HT1080 (cell line): Measurements from ENCODE around the gene ALOXE3. TPM values are rescaled to one million over a fixed set of nuclear protein-coding genes. Genes with fewer than 3 reads are reported as not detected.

Experiments used
- DNase-seq: peaks from one replicate; pipeline ENCODE4 v3.0.0-alpha.2; 2015; ENCODE audit warnings: low read depth
- total RNA-seq: library from RNA; depleted of rRNA; stranded (reverse); fragments of >200 nt; shearing (Covaris generic); gene quantifications from 2 replicates; pipeline ENCODE4 v1.2.3, GENCODE V29; 2014

Gene ALOXE3
- total RNA-seq, 1 experiment from 2014 or later, result 1.0 TPM

- DNase-seq, result no peak
These were observed 24.7 kb upstream of the ALOXE3 start for GRCh38 chr17:8142887-8143580.

- no peak for DNase-seq
These were observed 24.0 kb upstream of the ALOXE3 start for GRCh38 chr17:8142158-8142886.

- no peak for DNase-seq
These were observed 23.4 kb upstream of the ALOXE3 start for GRCh38 chr17:8141741-8142140.

GRCh38 chr17:8141045-8141444 lies 22.7 kb upstream of the ALOXE3 start:
- no peak for DNase-seq

- no peak for DNase-seq
These were observed 22.0 kb upstream of the ALOXE3 start for GRCh38 chr17:8140065-8141029.

- peak; percentile 98 for DNase-seq
These were observed 20.5 kb upstream of the ALOXE3 start for GRCh38 chr17:8138672-8139371.

GRCh38 chr17:8138374-8138671 lies 20.0 kb upstream of the ALOXE3 start:
- DNase-seq, result no peak

GRCh38 chr17:8137645-8138373 lies 19.5 kb upstream of the ALOXE3 start:
- no peak for DNase-seq

GRCh38 chr17:8133941-8134340 lies 15.6 kb upstream of the ALOXE3 start:
- no peak for DNase-seq

GRCh38 chr17:8133399-8133798 lies 15.1 kb upstream of the ALOXE3 start:
- DNase-seq, result no peak

GRCh38 chr17:8131844-8132441 lies 13.6 kb upstream of the ALOXE3 start:
- DNase-seq, result peak; percentile 72

- DNase-seq, result no peak
These were observed 9.9 kb upstream of the ALOXE3 start for GRCh38 chr17:8128125-8128784.

GRCh38 chr17:8126491-8127066 lies 8.3 kb upstream of the ALOXE3 start:
- DNase-seq, result peak; percentile 48

GRCh38 chr17:8125947-8126490 lies 7.7 kb upstream of the ALOXE3 start:
- DNase-seq, result peak; percentile 41

GRCh38 chr17:8125154-8125946 lies 7.0 kb upstream of the ALOXE3 start:
- DNase-seq, result peak; percentile 80

GRCh38 chr17:8124350-8125153 lies 6.2 kb upstream of the ALOXE3 start:
- no peak for DNase-seq

- DNase-seq, result peak; percentile 42
These were observed 5.5 kb upstream of the ALOXE3 start, which contains the start of gene HES7 for GRCh38 chr17:8123695-8124349. Gene HES7 (minus strand): TSS chr17:8124106. CDS start chr17:8124084, 22 bp downstream.
